Measurements from ENCODE around the gene SPSB2. TPM values are rescaled to one million over a fixed set of nuclear protein-coding genes. Genes with fewer than 3 reads are reported as not detected.
"Not testable (repeated sequence)": the region's sequence is repeated elsewhere in the genome, so short reads cannot be mapped to it uniquely, and the experiment has no call there.

SPSB2 gene
- polyA plus RNA-seq, 4 donors = 5.4 to 19.8 (median 7.3) TPM

DNA sequence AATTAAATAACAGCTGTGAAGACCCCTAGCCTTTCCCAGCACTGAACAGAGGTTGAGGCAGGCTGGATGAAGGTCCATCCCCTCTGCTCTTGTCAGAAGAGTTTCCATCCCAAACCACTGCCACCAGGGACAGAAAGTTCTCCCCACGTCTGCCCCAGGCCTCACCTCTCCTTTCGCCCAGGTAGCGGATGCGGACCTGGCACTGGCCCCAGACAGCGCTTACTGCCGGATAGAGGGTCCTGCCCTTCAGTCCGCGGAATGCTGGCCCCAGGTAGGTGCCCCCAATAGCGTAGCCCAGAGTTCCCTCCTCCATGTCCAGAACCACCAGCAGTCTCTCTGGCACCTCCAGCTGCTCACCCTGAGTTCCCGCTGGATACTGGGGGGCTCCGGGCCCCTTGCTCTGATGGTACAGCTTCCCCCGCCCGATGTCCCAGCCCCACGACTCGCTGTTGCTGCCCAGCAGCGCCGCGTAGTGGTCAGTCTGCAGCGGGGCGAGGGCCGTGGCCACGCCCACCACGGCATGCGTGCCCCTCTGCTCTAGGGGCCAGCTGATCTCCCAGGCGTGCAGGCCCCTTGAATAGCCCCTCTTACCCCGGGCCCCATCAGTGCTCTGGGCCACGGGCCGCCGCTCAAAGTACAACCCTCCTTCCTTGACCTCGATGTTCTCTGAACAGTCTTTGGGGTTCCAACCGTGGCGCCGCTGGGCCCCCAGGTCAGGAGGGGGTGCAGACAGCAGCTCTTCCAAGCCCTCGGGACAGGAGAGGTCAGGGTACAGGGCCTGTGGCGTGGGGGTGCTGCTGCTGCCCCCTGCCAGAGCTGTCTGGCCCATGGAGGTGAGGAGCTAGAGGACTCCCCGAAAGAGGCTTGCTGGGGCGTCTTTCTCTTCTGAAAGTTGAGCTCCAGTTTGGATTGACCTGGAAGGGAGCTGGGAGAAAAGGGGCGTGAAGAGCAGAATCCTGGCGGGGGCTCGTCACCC is 742 bp downstream of the SPSB2 start:
- DNase-seq (ENCODE audit: low read depth in 4 of 4, low spot score in 3 of 4) = peak in 2 of 4 donors; percentile 70 to 72

DNA sequence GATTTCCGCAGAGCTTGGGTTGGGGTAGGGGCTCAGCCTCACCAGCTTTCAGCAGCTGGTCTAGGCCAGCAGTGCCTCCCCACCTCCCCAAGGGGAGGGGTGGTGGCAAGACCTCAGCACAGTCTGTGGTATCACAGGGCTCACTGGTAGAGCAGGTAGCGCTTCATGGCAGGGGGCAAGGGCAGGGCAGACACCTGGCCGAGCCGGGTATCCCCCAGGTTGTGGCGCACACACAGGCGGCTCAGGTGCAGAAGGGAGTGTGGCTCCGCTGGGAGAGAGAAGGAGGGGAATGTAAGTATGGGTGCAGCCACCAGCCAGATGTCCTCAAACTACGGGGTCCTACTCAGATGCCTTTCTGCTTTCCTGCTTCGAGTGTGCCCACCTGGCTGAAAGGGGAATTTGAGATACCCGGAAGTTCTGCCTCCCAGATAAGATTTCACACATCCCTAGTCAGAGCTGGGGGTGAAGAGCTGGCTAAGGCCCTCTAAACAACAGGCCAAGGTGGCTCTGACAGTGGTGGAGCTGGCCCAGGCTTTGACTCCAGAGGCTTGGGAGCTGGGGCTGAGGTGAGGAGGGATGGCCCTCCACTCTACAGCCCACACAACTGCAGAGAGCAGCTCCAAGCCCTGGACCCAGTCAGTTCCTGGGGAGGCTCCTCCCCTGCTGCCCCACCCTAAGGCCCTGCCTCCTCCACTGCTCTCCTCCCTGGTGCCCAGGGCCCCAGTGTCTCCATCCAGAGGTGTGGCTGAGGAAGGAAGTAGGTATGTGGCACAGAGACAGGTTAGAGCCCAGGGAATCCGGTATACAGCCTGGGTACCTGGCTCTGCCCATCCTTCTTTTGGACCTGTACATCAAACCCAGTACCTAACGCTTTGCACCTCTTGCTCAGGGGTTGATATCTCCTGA is 1.8 kb downstream of the SPSB2 start:
- DNase-seq (ENCODE audit: low read depth in 4 of 4, low spot score in 3 of 4) = no peak

DNA sequence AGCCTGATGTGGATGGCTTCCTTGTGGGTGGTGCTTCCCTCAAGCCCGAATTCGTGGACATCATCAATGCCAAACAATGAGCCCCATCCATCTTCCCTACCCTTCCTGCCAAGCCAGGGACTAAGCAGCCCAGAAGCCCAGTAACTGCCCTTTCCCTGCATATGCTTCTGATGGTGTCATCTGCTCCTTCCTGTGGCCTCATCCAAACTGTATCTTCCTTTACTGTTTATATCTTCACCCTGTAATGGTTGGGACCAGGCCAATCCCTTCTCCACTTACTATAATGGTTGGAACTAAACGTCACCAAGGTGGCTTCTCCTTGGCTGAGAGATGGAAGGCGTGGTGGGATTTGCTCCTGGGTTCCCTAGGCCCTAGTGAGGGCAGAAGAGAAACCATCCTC is 2.8 kb downstream of the SPSB2 start:
- not testable (repeated sequence) for DNase-seq (ENCODE audit: low read depth in 4 of 4, low spot score in 3 of 4)

DNA sequence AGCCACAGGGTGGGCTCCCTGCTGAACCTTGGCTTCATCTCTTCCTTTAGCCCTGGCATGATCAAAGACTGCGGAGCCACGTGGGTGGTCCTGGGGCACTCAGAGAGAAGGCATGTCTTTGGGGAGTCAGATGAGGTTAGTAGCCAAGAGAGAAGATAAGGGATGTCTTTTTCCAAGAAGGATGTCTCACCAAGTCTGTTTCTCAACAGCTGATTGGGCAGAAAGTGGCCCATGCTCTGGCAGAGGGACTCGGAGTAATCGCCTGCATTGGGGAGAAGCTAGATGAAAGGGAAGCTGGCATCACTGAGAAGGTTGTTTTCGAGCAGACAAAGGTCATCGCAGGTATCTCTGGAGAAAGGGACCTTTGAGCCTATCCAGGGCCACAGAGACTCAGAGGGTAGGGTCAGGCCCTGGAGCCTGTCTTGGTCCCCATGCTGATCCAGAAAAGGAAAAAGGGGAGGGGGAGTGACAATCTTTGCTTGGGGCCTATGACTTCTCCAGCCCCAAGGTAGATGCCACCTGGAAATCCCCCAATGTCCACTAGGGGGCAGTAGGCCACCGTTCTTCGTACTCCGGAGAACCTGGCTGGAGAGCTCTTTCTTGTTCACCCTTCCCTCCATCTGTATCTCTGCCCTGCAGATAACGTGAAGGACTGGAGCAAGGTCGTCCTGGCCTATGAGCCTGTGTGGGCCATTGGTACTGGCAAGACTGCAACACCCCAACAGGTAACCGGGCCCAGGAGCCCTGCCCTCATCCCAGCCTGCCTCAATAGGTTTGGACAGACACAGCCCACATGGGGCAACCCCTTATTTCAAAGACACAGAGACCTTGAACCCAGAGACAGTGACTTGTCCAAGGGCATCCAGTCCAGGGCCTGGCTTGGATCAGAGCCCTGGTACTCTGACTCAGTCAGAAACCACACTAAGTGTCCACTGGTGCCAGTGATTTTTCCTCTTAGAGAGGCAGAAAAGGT is 3.8 kb downstream of the SPSB2 start:
- peak in 2 of 4 donors; percentile 67 to 76 for DNase-seq (ENCODE audit: low read depth in 4 of 4, low spot score in 3 of 4)

DNA sequence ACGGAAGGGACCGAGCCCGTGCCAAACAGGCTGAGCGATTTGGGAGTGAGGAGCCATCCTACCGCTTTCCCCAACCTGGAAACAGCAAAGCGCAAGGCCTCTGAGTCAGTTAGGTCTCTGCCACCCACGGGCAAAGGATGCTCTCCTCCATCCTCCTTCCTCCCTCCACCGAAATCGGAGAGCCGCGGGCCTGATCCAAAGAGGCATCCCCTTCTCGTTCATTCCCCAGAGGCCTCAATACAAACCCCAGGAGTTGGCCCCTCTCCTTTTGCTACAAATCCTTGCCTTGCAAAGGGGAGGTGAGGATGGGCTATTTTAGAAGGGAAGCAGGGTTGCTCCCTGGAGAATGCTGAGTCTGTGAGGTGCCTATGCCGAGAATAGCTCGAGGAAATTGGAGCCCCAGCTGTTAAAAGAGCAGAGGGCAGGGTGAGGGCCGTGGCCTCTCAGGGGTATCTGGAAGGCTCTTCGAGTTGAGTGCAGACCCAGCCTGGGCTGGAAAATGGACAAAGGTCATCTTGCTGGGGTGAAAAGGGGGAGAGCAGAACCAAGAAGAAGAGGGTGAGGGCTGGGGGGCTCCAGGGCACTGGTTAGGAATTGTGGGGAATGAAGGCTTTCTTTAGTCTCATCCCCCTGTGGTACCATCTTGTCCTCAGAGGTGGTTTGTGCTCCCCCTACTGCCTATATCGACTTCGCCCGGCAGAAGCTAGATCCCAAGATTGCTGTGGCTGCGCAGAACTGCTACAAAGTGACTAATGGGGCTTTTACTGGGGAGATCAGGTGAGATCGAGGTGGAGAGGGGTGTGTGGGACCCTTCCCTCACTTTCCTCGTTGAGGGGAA is 4.7 kb downstream of the SPSB2 start:
- DNase-seq (ENCODE audit: low read depth in 4 of 4, low spot score in 3 of 4) = no peak

DNA sequence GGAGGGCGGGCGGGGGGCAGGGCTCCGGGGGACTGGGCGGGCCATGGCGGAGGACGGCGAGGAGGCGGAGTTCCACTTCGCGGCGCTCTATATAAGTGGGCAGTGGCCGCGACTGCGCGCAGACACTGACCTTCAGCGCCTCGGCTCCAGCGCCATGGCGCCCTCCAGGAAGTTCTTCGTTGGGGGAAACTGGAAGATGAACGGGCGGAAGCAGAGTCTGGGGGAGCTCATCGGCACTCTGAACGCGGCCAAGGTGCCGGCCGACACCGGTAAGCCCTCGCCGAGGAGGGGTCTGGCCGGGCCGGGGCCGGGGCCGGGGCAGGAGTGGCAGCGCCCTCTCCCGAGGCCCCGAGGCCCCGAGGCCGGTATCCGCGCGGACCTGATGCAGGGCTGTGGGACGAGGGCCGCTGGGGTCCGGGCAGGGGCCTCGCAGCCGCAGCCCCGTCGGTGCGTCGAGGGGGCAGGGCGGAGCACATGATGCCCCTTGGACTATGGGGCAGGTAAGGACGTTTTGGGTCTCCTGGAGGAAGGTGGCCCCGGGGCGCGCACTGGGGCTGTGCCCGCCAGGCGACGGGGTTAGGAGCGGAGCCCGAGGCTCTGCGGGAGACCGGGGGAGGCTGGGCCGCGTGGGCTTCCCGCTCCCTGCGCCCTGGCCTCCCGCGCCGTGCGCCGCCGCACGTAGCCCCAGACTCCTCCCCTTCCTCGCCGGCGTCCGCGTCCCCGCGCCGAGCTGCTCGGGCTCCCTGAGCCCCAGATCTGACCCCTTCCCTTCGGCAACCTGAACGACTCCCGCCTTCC is 5.5 kb downstream of the SPSB2 start, which contains the start of gene TPI1:
Gene TPI1 (plus strand): TSS at position 119 of the 798 bp plus-strand sequence. CDS start 36 bp downstream, at position 155.
- DNase-seq (ENCODE audit: low read depth in 4 of 4, low spot score in 3 of 4) = no peak

DNA sequence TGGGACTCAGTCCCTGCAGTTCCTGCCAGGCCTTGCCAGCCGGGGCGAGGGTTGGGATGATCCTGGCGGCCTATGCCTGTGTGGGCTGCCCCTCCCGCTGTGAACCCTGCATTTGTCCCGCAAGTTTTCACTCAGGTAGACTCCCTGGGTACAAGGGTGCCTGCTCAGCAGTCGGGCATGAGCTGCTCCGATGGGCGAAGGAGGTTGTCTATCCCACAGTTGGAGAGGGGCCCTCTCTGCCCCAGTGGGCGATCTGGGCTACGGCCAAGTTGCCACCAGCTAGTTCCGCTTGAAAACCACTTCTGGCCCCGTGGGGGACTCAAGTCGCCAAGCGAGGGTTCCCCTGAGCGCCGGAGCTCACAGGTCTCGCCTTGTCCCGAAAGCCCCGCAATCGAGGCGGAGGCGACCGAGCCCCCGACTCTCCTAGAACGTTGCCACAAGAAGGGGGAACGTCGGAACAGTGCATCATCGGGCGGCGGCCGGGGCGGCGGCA is 6.1 kb downstream of the SPSB2 start:
- DNase-seq (ENCODE audit: low read depth in 4 of 4, low spot score in 3 of 4) = no peak

DNA sequence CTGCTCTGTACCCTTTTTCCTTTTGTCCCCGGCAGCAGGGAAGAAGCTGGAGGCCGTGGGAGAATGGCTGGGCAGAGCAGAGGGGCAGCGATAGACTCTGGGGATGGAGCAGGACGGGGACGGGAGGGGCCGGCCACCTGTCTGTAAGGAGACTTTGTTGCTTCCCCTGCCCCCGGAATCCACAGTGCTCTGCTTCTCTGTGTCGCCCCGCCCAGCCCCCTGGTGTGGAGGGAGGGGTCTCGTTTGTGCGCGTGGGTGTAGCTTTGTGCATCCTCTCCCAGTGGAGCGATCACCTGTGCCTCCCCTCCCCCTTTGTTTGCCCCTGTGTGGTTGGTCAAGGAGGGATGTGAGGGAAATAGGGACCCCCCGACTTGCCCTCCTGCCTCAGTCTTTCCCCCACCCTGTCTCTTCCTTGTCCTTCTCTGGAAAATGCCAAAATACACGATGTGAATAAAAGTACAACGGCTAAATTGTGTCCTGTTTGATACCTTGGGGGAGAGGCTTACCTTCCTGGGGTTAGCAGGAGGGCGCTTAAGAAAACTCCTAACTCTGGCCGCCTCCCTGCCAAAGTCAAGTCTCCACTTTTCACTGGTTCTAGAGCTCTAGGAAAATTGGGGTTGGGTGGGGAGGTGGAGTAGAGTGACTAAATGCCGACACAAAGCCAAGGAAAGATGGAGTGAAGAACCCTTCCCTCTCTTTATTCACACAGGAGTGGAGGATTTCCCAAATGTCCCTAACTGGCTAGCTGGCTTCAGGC is 6.8 kb downstream of the SPSB2 start:
- DNase-seq (ENCODE audit: low read depth in 4 of 4, low spot score in 3 of 4) = no peak

DNA sequence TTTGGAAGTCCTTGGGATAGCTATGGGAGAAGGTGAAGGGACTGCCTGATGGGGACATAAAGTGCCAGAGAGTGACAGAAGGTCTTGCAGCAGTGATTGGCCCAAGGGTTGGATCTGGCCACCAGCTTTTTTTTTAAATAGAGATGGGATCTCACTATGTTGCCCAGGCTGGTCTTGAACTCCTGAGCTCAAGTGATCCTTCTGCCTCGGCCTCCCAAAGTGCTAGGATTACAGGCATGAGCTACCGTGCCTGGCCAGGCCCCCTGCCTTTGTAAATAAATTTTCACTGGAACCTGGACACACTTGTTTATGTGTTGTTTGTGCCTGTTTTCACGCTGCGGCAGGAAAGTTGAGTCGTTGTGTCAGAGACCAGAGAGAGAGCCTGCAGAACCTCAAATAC is 7.8 kb downstream of the SPSB2 start:
- not testable (repeated sequence) for DNase-seq (ENCODE audit: low read depth in 4 of 4, low spot score in 3 of 4)

DNA sequence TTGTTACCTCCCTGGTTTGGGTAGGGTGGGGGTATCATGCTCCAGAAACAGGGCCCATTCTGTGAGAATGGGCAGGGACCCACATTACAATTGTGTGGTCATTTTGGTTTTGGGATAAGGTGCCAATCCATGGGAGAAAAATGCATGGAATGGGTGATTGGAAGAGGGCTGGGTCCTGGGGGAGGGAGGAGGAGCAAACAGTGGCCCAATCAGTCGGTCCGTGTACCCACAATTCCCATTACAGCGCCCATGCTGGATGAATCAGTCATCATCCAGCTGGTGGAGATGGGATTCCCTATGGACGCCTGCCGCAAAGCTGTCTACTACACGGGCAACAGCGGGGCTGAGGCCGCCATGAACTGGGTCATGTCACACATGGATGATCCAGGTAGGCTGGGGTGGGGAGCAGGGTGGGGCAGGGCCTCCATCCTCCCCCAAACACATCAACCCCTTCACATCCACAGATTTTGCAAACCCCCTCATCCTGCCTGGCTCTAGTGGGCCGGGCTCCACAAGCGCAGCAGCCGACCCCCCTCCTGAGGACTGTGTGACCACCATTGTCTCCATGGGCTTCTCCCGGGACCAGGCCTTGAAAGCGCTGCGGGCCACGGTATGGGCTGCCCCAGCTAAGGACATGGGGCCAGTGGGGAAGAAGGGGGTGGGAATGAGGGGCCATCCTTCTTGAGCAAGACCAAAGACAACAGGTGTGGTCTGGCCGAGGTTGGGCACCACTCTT is 9.3 kb downstream of the SPSB2 start:
- DNase-seq (ENCODE audit: low read depth in 4 of 4, low spot score in 3 of 4) = no peak

DNA sequence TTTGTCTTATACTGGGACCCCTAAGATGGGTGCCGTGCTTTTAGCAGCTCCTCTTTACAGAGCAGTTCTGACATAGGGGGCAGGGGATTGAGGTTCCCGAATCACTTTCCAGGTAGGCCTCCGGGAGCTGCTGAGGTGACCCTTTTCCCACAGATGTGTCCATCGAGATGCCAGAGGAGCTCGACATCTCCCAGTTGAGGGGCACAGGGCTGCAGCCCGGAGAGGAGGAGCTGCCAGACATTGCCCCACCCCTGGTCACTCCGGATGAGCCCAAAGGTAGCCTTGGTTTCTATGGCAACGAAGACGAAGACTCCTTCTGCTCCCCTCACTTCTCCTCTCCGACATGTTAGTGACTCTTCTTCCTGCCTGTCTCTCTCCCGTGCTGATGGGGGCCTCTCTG is 10.1 kb downstream of the SPSB2 start:
- no peak for DNase-seq (ENCODE audit: low read depth in 4 of 4, low spot score in 3 of 4)

DNA sequence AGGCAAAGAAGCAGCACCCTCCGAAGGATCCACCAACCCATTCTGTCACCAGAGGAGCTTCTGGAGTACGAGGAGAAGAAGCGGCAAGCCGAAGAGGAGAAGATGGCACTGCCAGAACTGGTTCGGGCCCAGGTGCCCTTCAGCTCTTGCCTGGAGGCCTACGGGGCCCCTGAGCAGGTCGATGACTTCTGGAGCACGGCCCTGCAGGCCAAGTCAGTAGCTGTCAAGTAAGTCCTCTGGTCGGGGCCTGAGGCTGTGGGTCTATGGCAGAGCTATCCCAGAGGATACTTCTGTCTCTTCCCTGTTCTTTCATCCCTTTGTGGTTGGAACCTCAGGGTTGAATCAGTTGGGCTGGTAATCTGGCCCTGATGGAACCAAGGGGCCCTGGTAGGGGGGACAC is 11.7 kb downstream of the SPSB2 start:
- no peak for DNase-seq (ENCODE audit: low read depth in 4 of 4, low spot score in 3 of 4)

DNA sequence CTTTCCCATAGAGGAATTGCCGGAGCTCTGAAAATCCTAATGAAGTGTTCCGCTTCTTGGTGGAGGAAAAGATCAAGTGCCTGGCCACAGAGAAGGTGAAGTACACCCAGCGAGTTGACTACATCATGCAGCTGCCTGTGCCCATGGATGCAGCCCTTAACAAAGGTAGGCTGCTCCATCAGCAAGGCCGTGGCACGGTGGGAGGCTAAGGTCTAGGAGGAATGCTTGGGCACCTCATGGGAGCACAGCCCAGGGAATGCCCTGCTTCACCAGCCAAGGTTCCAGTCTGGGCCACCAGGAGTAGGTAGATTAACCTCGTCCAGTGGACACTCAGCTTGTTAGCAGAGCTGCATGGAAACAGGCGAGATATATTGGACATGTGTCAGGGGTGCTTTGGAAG is 12.2 kb downstream of the SPSB2 start:
- no peak for DNase-seq (ENCODE audit: low read depth in 4 of 4, low spot score in 3 of 4)

DNA sequence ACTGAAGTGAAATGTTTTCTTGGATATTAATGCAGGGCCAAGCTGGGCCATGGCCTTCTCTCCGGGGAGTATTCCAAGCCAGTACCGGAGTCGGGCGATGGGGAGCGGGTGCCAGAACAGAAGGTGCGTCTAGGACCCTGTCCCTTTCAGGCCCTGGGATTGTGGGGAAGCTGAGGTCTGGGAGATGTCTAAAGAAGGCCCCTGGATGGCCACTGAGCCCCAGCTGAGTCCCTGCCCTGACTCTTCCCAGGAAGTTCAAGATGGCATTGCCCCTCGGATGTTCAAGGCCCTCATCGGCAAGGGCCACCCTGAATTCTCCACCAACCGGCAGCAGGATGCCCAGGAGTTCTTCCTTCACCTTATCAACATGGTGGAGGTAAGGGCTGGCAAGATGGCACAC is 13.0 kb downstream of the SPSB2 start:
- no peak for DNase-seq (ENCODE audit: low read depth in 4 of 4, low spot score in 3 of 4)

DNA sequence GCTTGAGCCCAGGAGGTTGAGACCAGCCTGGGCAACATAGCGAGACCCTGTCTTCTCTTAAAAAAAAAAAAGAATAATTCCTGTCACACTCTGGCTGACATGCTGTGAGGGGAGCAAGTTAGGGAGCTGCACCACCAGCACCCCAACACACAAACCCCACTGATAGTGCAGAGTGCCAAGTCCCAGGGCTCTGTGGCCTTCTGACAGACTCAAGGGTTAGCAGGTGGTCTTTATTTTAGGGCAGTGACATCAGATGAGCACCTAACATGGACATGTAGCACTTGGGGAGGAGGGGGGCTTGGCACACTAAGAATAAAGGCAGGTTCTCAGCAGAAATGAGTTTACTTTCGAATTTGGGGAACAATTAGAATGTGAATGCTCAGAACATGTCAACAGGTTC is 14.3 kb downstream of the SPSB2 start:
- DNase-seq (ENCODE audit: low read depth in 4 of 4, low spot score in 3 of 4) = no peak

DNA sequence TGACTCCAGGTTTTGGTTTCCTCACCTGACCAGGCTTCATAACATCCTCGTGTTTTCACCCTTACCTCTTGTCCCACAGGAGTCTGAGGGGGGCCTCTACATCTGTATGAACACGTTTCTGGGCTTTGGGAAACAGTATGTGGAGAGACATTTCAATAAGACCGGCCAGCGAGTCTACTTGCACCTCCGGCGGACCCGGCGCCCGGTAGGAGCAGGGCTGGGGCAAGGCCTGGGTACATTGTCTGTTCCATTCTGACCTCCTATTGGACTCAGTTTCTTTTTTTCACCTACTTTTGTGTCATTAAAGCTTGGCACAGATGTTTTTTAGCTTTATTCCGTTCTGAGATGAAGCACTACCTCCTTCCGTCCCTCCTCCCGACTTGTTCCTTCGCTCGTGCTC is 17.8 kb downstream of the SPSB2 start:
- no peak for DNase-seq (ENCODE audit: low read depth in 4 of 4, low spot score in 3 of 4)

DNA sequence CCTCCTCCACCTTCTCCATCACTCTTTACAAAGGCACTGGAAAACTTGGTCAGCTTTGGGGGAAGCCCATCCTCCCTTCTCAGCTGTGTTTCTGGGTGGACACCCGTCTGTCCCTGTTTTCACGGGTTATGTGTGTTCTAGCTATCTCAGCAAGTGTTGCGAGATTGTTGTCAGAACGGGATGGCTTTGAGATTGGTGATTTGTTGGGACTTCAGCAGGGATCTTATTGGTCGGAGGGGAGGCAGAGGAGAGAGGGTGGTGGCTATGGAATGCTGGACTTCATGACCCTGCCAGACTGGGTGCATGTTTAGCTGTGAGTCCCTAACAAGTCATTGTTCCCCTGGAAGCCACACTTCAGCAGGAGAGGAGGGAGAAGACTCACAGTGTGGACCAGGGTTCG is 19.1 kb downstream of the SPSB2 start:
- DNase-seq (ENCODE audit: low read depth in 4 of 4, low spot score in 3 of 4) = no peak

All from left renal pelvis (tissue), 4 donors.